HepG2 (cell line): Measurements from ENCODE around the gene GIMAP1.

Experiments used
- CTCF ChIP-seq: sonication (generic); formaldehyde crosslinking; IDR thresholded peaks from 2 replicates; pipeline ENCODE4 v1.5.0; 2020; ENCODE audit warnings: mild to moderate bottlenecking, missing genetic modification reagents, moderate library complexity
- ESRRA ChIP-seq: sonication (generic); formaldehyde crosslinking; IDR thresholded peaks from 2 replicates; pipeline ENCODE4 v1.5.1; 2020; ENCODE audit warnings: mild to moderate bottlenecking, low read depth, missing genetic modification reagents
- EZH2 ChIP-seq: conservative IDR thresholded peaks from 2 replicates; pipeline ENCODE4 v1.6.1; 2012; ENCODE audit warnings: mild to moderate bottlenecking, low read depth, low read length, moderate library complexity
- HNRNPUL1 ChIP-seq: fragments of 200-400 bp; formaldehyde crosslinking; IDR thresholded peaks from 2 replicates; pipeline ENCODE4 v1.6.1; 2017; ENCODE audit warnings: low read depth, mild to moderate bottlenecking, low read length, moderate library complexity
- KLF12 ChIP-seq: sonication (generic); formaldehyde crosslinking; IDR thresholded peaks from 2 replicates; pipeline ENCODE4 v1.4.0; 2020; ENCODE audit warnings: missing genetic modification reagents, borderline replicate concordance
- PCBP2 ChIP-seq: fragments of 200-400 bp; formaldehyde crosslinking; optimal IDR thresholded peaks from 2 replicates; pipeline ENCODE3; 2018; ENCODE audit warnings: low read length, low read depth; ENCODE audit not compliant: poor library complexity, severe bottlenecking
- POLR2A ChIP-seq, 2 experiments: IDR thresholded peaks; 2 replicates each; pipeline ENCODE4 v1.6.1; 2011; ENCODE audit warnings: low read depth in 2 of 2, low read length in 2 of 2, mild to moderate bottlenecking in 1 of 2, moderate library complexity in 1 of 2; ENCODE audit not compliant: insufficient read depth in 1 of 2
- PRDM15 ChIP-seq: sonication (generic); formaldehyde crosslinking; IDR thresholded peaks from 2 replicates; pipeline ENCODE4 v1.4.0; 2020; ENCODE audit warnings: missing genetic modification reagents
- RNF2 ChIP-seq: fragments of 450-650 bp; conservative IDR thresholded peaks from 2 replicates; pipeline ENCODE4 v1.6.1; 2016; ENCODE audit warnings: low read depth
- ZNF280D ChIP-seq: sonication (generic); formaldehyde crosslinking; IDR thresholded peaks from 2 replicates; pipeline ENCODE4 v1.5.1; 2020; ENCODE audit warnings: mild to moderate bottlenecking, missing genetic modification reagents
- ZNF766 ChIP-seq: sonication (generic); formaldehyde crosslinking; IDR thresholded peaks from 2 replicates; pipeline ENCODE4 v1.5.0; 2020; ENCODE audit warnings: missing genetic modification reagents, borderline replicate concordance

GRCh38 chr7:150746921-150747320 lies 30.5 kb downstream of the GIMAP1 start:
- TF ChIP-seq PRDM15 (no peak), ZNF766 (CRISPR knock-in tag) (no peak), POLR2A (IDR thresholded peaks at IDR 0.05; ENCODE audit: insufficient read depth in 1 of 2, low read depth in 2 of 2, low read length in 2 of 2) (no peak), RNF2 (no peak), EZH2 (no peak), ZNF280D (CRISPR knock-in tag) (no peak), PCBP2 (no peak), CTCF (CRISPR knock-in tag) (no peak), HNRNPUL1 (no peak), ESRRA (CRISPR knock-in tag) (no peak), KLF12 (CRISPR knock-in tag) (no peak)
